Fibroblast of villous mesenchyme (primary cell): Measurements from ENCODE around the gene TMEM253. TPM values are rescaled to one million over a fixed set of nuclear protein-coding genes. Genes with fewer than 3 reads are reported as not detected.

ENCODE experiments used
- DNase-seq: peaks from one replicate; pipeline ENCODE4 v3.0.0-alpha.2; 2010; ENCODE audit warnings: low read depth
- H3K4me3 ChIP-seq: 2 replicates; pipeline ENCODE4 v1.5.1; 2011; ENCODE audit warnings: low read depth, mild to moderate bottlenecking, low read length
- total RNA-seq: library from RNA; depleted of rRNA; stranded (reverse); fragments of >200 nt; gene quantifications from 2 replicates; pipeline ENCODE4 v1.2.3, GENCODE V29; 2012
- TF ChIP-seq, protein P1 (sequence below): IDR thresholded peaks from 2 replicates; pipeline ENCODE4 v1.5.1; 2012; ENCODE audit warnings: low read depth, mild to moderate bottlenecking, low read length; ENCODE audit not compliant: insufficient read depth

The TMEM253 gene
- total RNA-seq, 1 donor, result not detected

DNA sequence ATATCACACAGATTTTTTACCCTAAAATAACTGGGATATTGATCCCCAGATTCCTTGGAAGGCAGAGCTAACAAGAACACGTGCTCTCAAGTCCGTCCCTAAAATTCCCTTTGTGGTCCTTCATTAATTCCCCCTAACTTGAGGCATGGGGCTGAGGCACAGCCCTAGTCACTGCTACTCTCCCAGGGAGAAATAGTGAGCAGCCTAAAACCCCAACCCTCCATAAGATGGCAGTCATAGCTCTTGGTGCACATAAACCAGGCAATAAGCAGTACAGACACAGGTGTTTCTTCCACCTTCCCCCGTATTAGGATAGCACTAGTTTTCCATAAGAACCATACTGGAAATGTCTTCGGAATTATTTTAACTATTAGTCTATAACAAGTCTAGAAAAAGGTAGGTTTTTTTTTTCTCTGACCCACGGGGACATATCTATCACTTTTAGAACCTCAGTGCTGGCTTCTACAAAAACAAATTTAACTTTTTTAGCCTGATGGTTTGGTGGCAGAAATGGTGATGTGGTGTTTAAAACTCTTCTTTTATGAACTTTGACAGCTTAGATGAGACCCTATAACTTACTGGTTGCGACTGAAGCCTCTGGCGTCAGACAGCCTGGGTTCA, 33.9 kb upstream of the TMEM253 start:
- H3K4me3 ChIP-seq, result no peak overlapping the region
- TF ChIP-seq, protein P1, sequence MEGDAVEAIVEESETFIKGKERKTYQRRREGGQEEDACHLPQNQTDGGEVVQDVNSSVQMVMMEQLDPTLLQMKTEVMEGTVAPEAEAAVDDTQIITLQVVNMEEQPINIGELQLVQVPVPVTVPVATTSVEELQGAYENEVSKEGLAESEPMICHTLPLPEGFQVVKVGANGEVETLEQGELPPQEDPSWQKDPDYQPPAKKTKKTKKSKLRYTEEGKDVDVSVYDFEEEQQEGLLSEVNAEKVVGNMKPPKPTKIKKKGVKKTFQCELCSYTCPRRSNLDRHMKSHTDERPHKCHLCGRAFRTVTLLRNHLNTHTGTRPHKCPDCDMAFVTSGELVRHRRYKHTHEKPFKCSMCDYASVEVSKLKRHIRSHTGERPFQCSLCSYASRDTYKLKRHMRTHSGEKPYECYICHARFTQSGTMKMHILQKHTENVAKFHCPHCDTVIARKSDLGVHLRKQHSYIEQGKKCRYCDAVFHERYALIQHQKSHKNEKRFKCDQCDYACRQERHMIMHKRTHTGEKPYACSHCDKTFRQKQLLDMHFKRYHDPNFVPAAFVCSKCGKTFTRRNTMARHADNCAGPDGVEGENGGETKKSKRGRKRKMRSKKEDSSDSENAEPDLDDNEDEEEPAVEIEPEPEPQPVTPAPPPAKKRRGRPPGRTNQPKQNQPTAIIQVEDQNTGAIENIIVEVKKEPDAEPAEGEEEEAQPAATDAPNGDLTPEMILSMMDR, result peak; percentile 29
- no peak for DNase-seq

DNA sequence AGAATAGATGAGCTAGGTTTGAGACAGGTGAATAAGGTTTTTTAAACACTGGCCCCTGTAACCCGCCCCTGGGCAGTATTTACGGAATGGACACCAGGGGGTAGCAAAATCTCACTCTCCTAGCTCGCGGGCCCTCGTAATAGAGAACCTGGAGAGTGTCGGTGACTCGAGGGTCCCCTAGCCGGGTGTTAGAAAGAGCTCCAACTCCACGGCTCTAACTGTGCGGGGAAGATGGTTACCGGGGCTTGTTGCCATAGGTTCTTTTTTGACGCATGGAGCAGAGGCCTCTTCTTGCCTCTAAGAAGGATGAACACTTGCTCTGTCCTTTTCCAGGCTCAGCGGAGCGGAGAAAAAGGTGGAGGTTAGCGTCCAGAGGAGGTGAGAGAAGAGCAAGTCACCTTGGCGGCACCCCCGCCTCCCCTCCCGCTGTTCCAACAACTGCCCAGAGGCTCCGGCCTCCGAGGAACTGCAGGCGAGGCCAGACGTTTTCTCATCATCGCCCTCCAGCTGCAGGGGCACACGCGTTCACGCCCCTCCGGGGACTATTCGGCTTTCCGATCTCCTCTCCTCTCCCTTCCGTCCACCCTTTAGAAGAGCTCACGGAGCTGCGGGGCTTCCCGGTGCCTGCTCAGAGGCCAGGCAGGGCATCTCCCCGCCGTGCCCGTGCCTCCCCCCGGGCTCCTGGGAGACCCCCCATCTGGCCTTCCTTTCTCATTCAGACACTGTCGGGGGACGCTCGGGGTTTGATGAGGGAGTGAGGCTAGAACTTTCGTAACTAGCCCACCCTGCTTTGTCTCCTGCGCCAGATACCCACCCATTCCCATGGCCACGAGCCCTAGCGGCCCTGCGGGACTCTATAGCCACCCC, 32.1 kb upstream of the TMEM253 start:
- DNase-seq, result peak; percentile 60
- TF ChIP-seq, protein P1, result peak; percentile 68
- peak overlapping the region; percentile 83 for H3K4me3 ChIP-seq

- peak overlapping the region; percentile 83 for H3K4me3 ChIP-seq
- TF ChIP-seq, protein P1, result no peak
- no peak for DNase-seq
Observed at GRCh38 chr14:21069388-21070082, 31.3 kb upstream of the TMEM253 start.

GRCh38 chr14:21070083-21070609, 30.7 kb upstream of the TMEM253 start, which contains the start of gene ARHGEF40:
Gene ARHGEF40 (plus strand): TSS chr14:21070304. CDS start chr14:21070397, 93 bp downstream.
- TF ChIP-seq, protein P1, result no peak
- DNase-seq, result peak; percentile 35
- H3K4me3 ChIP-seq, result peak within 1 kb of the TSS; percentile 83

DNA sequence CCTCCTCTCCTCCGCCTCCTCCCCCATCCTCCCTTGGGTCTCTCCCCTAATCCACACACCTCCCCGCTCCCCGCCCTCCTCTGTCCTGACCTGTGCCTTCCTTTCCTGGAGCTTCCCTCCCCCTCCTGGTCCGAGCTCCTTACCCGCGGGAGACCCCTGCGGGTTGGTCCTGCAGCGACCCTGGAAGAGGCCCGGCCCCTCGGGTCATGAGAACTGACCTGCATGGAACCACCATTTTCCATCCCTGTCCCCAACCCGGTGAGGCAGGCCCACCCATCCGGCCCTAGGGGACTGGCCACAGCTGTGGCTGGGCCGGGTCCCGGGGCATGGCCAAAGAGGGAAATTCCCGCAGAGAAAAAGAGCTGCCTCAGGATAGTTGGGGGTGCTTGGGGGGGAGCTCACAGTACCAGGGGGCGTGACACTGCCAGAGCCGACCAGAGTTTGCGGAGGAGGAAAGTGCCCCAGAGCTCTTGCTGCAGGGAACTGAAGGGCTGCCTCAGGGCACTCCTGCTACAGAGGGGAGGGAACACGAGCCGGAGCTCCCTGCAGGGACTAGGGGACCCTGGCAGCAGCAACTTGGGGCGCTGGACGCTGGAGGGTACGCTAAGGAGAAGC, 30.1 kb upstream of the TMEM253 start:
- TF ChIP-seq, protein P1, result no peak
- peak; percentile 37 for DNase-seq
- H3K4me3 ChIP-seq, result peak overlapping the region; percentile 83

GRCh38 chr14:21071225-21072030, 29.4 kb upstream of the TMEM253 start:
- peak overlapping the region; percentile 83 for H3K4me3 ChIP-seq
- DNase-seq, result peak; percentile 90
- TF ChIP-seq, protein P1, result no peak
